Adrenal gland (tissue), 5 donors: ENCODE data around the gene ATP11B.

Experiments
- CTCF ChIP-seq, 6 experiments: fragments of 450-650 bp in 4 of 6; fragments of 200-600 bp in 2 of 6; sonication (generic) in 1 of 6; IDR thresholded peaks; 1 replicate in 5 of 6; 2 replicates in 1 of 6; pipeline versions ENCODE4 v1.5.1 to v1.8.0; 2016 to 2021; ENCODE audit warnings: antibody characterized with exemption in 6 of 6, mild to moderate bottlenecking in 2 of 6, moderate library complexity in 1 of 6
- POLR2A ChIP-seq, 2 donors: fragments of 450-650 bp; IDR thresholded peaks; one replicate each; pipeline ENCODE4 v1.6.1; 2017; ENCODE audit warnings: antibody characterized with exemption in 2 of 2, mild to moderate bottlenecking in 2 of 2, moderate library complexity in 1 of 2
- donor health status: DM: no; HTN: no; CAD: no.

- TF ChIP-seq POLR2A (IDR thresholded peaks at IDR 0.05), result no peak
- no peak for TF ChIP-seq CTCF (IDR thresholded peaks at IDR 0.05)
These were observed 166.4 kb downstream of the ATP11B start for GRCh38 chr3:182959474-182960350.
